ENCODE results near the gene BAX.
A peak's percentile ranks its signal among the peaks of the same experiment; 100 is the strongest.

BAX gene

DNA sequence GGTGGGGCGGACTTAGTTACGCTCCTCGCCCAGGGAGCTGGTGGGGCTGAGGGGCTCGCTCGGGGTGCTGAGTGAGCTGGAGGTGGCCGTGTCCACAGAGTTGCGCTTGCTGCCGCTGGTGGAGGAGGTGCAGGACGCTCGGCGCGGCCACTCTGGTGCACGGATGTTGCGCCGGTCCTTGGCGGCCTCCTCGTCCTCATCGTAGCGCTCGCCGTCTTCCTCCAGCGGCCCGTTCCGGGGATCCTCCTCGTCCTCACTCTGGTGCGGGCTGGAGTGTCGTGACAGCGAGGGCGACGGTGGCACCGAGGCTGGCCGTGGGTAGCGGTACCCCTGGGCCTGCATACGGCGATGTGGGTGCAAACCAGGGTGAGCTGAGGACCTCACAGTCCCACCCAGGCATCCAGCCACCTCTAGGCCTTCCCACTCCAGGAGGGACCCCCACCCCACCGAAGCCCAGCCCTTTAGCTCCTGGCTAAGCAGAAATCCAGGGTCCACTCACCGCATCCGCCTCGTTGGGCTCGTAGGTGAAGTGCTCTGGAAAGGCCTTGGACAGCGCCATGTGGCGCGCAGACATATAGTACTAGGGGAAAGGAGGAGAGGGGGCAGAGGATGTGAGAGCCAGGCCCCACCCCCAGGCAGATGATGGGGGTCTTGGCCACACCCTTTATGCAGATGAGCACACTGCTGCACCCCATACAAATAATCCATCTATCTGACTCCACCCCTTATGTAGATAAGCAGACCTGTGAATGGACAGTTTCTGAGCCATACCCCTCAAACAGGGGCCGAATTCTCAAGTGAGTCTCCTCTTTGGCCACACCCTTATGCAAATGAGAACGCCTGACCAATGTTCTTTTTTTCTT is 14.8 kb downstream of the BAX start:
- in situ Hi-C loops (cut with HindIII; ENCODE audit: low sequenced_read_pairs) = no loop called here
- TF ChIP-seq, protein P1, sequence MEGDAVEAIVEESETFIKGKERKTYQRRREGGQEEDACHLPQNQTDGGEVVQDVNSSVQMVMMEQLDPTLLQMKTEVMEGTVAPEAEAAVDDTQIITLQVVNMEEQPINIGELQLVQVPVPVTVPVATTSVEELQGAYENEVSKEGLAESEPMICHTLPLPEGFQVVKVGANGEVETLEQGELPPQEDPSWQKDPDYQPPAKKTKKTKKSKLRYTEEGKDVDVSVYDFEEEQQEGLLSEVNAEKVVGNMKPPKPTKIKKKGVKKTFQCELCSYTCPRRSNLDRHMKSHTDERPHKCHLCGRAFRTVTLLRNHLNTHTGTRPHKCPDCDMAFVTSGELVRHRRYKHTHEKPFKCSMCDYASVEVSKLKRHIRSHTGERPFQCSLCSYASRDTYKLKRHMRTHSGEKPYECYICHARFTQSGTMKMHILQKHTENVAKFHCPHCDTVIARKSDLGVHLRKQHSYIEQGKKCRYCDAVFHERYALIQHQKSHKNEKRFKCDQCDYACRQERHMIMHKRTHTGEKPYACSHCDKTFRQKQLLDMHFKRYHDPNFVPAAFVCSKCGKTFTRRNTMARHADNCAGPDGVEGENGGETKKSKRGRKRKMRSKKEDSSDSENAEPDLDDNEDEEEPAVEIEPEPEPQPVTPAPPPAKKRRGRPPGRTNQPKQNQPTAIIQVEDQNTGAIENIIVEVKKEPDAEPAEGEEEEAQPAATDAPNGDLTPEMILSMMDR (IDR thresholded peaks at IDR 0.05; ENCODE audit: low read depth, low read length, missing control alignments) = no peak
- DNase-seq (ENCODE audit: low read depth) = no peak
- no peak overlapping the region for H3K4me3 ChIP-seq (ENCODE audit: low read depth, low read length)

DNA sequence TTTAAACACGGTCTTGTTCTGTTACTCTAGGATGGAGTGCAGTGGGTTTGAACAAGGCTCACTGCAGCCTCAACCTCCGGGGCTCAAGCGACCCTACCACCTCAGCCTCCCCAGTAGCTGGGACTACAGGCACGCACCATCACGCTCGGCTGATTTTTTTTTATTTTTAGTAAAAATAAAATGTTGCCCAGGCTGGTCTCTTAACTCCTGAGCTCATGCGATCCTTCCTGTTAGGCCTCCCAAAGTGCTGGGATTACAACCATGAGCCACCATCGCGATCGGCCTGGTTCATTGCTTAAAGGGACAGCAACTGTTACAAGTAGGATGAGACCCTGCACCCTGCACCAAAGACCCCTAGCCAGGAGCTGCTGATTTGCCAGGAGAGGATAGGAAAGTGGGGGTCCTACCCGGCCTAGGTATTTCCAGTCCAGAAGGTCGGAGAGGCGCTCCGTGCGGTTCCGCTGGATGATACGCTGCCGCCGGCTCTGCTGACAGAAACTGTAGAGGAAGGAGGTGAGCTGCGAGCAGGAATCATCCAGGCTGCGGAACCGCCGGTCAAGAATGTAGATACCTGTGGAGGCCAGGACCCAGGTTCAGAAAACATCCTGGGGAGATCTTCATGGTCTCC is 15.6 kb downstream of the BAX start:
- no peak for DNase-seq (ENCODE audit: low read depth)
- no peak overlapping the region for H3K4me3 ChIP-seq (ENCODE audit: low read depth, low read length)
- in situ Hi-C loops (cut with HindIII; ENCODE audit: low sequenced_read_pairs) = no loop called here
- TF ChIP-seq, protein P1 (IDR thresholded peaks at IDR 0.05; ENCODE audit: low read depth, low read length, missing control alignments) = no peak

DNA sequence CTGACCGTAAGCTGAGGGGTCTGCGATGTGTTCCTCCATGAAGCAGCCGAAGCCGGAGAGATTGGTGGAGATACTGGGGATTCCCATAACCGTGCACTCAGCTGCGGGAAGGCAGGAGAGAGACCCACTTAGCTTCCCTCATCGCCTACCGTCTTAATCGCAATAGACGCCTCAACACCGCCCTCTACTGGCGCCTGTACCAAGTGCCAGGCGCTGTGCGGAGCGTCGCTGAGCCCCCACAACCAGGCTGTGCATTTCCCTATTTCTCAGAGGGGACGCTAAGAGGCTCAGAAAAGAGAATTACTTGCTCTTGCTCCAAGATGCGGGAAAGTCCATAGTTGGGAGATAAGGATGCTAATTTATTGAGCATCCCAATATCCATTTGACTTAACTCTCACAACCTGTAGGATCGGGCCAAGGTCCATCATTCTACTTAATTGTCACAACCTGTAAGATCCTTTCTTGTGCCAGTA is 16.3 kb downstream of the BAX start:
- H3K4me3 ChIP-seq (ENCODE audit: low read depth, low read length) = no peak overlapping the region
- TF ChIP-seq, protein P1 (IDR thresholded peaks at IDR 0.05; ENCODE audit: low read depth, low read length, missing control alignments) = peak; percentile 94
- peak; percentile 59 for DNase-seq (ENCODE audit: low read depth)
- in situ Hi-C loops (cut with HindIII; ENCODE audit: low sequenced_read_pairs) = no loop called here

DNA sequence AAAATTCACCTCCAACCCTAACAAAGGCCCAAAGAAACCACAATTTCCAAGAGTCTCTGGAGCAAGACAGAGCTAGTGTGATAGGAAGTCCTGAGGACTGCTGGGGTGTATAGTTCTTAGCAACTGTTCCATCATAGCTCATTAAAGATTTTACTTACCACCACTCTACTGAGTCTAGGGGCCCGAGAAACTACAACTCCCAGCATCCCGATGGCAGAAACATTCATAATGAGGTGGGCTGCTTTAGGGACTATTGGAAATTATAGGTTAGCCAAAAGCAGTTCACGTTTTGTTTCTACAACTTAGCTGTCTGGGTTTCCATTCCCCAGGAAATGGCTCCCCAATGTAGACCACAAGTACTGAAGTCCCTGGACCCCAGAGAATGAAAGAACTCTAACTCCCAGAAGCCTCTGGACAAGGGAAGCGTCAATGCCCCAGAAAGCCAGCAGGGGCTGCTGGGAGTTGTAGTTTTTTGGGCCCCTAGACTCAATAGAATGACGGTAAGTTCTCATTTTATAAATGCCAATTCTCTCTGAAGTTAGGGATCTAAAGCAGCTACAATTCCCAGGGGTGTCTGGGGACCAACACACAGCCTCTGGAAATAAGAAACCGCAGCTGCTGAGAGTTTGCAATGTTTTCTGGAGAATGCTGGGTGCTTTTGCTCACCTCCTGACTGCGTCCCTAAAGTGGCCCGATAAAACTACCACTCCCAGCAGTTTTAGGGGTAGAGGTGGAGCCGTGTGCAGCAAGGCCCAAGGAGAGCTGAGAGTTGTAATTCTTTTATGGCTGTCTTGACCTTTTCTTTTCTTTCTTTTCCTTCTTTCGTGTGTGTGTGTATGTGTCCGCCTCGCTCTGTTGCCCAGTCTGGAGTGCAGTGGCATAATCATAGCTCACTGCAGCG is 21.5 kb downstream of the BAX start:
- no peak overlapping the region for H3K4me3 ChIP-seq (ENCODE audit: low read depth, low read length)
- TF ChIP-seq, protein P1 (IDR thresholded peaks at IDR 0.05; ENCODE audit: low read depth, low read length, missing control alignments) = peak; percentile 20
- DNase-seq (ENCODE audit: low read depth) = no peak
- in situ Hi-C loops (cut with HindIII; ENCODE audit: low sequenced_read_pairs) = no loop called here

DNA sequence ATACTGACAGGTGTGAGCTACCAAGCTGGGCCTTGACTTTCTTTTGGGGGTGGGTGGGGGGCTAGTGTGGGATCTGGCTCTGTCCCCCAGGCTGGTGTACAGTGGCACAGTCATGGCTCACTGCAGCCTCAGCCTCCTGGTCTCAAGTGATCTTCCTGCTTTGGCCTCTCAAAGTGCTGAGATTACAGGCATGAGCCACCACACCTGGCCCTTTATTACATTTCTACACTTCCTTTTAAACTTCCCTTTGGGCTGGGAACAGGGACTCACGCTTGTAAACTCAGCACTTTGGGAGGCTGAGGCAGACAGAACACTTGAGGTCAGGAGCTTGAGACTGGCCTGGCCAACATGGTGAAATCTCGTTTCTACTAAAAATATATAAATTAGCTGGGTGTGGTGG is 22.4 kb downstream of the BAX start:
- DNase-seq (ENCODE audit: low read depth) = no peak
- in situ Hi-C loops (cut with HindIII; ENCODE audit: low sequenced_read_pairs) = no loop called here
- no peak overlapping the region for H3K4me3 ChIP-seq (ENCODE audit: low read depth, low read length)
- TF ChIP-seq, protein P1 (IDR thresholded peaks at IDR 0.05; ENCODE audit: low read depth, low read length, missing control alignments) = no peak

DNA sequence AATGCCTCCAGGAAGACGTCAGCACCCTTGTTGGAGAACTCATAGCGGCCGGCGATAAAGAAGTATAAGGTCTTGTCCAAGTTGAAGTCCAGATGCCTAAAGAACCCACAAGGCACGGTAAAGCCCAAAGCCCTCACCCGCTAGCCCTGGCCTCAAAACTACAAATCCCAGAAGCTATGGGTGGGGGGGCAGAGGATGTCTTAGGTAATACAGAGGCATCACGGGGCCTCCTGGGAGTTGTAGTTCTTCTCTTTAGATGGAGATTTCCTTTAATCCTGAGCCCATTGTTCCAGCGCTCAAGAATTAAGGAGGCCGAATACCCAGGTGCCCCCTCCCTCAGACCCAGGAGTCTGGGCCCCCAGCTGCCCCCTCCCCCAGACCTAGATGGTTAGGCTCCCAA is 27.6 kb downstream of the BAX start:
- H3K4me3 ChIP-seq (ENCODE audit: low read depth, low read length) = no peak overlapping the region
- DNase-seq (ENCODE audit: low read depth) = no peak
- TF ChIP-seq, protein P1 (IDR thresholded peaks at IDR 0.05; ENCODE audit: low read depth, low read length, missing control alignments) = no peak
- in situ Hi-C loops (cut with HindIII; ENCODE audit: low sequenced_read_pairs) = no loop called here
